Measurements from ENCODE around the gene KLF7.

KLF7 gene

DNA sequence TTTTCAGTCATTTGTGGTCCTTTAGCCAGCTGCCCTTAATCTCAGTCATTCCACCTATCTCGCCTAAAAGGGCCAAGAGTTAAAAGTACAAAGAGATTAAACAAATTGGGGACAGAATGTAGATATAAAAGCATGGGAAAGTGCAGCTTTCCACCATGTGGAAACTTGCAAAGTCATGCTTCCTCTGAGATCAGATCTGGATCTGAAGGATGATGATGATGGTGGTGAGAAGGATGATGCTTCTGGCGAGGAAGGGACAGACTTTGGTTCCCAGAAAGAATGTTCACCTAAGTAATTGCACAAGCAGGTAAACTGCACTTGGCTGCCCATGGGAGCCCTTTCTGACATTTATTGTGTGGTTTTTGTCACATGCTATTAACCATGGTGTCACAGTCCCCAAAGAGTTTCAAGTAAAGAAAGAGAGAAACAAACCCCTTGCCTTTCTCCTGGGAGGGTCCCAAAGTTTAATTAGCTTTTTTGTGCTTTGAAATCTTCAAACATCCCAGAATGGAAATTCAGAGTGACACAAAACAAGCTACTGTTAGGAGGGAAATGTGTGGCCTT, 34.7 kb downstream of the KLF7 start:
- Histone ChIP-seq H3K36me3 (replicated peaks; ENCODE audit: insufficient read depth, low read length) (no peaks in the 10 kb centered on the region), H3K9ac (ENCODE audit: low read length) (no peak overlapping the region), H3K4me2 (ENCODE audit: low read depth, low read length) (no peak overlapping the region), H4K20me1 (ENCODE audit: insufficient read depth, low read length) (no peaks in the 10 kb centered on the region), H3K9me2 (replicated peaks; ENCODE audit: insufficient read depth, low read length) (no peaks in the 10 kb centered on the region), H2AFZ (ENCODE audit: low read length) (no peak overlapping the region), H3K79me2 (ENCODE audit: low read length) (peaks cover 18% of the 10 kb centered on the region; the same call in 1 of the 2 replicates), H3F3A (ENCODE audit: insufficient read depth, low read length) (0 out of 2 replicates have a peak, but pooled peaks cover 3% of the 10 kb centered on the region), H3K4me1 (ENCODE audit: low read length) (peaks cover 51% of the 10 kb centered on the region), H3K9me3 (replicated peaks; ENCODE audit: insufficient read depth, low read length) (no peaks in the 10 kb centered on the region), H3K27ac (ENCODE audit: low read length) (no peak overlapping the region), H3K4me3 (ENCODE audit: low read length) (no peak overlapping the region), H3K27me3 (replicated peaks; ENCODE audit: insufficient read depth, low read length) (no peaks in the 10 kb centered on the region)
- DNase-seq = no peak
- TF ChIP-seq EZH2 (optimal IDR thresholded peaks at IDR 0.05; ENCODE audit: low read depth, low read length) (no peak), EZH2phosphoT487 (IDR thresholded peaks at IDR 0.05; ENCODE audit: low read length) (no peak)
- TF ChIP-seq, protein P1, sequence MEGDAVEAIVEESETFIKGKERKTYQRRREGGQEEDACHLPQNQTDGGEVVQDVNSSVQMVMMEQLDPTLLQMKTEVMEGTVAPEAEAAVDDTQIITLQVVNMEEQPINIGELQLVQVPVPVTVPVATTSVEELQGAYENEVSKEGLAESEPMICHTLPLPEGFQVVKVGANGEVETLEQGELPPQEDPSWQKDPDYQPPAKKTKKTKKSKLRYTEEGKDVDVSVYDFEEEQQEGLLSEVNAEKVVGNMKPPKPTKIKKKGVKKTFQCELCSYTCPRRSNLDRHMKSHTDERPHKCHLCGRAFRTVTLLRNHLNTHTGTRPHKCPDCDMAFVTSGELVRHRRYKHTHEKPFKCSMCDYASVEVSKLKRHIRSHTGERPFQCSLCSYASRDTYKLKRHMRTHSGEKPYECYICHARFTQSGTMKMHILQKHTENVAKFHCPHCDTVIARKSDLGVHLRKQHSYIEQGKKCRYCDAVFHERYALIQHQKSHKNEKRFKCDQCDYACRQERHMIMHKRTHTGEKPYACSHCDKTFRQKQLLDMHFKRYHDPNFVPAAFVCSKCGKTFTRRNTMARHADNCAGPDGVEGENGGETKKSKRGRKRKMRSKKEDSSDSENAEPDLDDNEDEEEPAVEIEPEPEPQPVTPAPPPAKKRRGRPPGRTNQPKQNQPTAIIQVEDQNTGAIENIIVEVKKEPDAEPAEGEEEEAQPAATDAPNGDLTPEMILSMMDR (IDR thresholded peaks at IDR 0.05; ENCODE audit: low read length) = no peak

DNA sequence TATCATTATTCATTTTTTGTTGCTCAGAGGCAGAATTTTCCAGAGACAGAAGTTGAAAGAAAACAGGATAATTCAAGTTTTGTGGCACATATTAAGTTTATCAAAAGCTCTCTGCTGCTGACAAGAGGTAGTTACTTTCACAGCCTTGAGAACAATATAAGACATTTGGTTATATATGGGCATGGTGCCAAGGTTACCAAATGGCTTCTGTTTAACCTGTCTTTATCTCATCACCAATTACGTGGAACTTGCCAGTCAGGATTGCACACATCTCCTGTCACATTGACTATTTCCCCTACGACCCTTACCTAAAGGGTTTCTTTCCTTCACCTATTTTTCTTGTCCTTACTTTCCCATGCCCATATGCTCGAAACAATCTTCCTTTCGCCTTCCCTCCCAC, 35.9 kb downstream of the KLF7 start:
- Histone ChIP-seq H3K9me2 (replicated peaks; ENCODE audit: insufficient read depth, low read length) (no peaks in the 10 kb centered on the region), H3K36me3 (replicated peaks; ENCODE audit: insufficient read depth, low read length) (no peaks in the 10 kb centered on the region), H3K4me3 (ENCODE audit: low read length) (no peak overlapping the region), H3K9me3 (replicated peaks; ENCODE audit: insufficient read depth, low read length) (no peaks in the 10 kb centered on the region), H3F3A (ENCODE audit: insufficient read depth, low read length) (no peaks in the 10 kb centered on the region), H3K27ac (ENCODE audit: low read length) (no peak overlapping the region), H3K4me1 (ENCODE audit: low read length) (peaks cover 39% of the 10 kb centered on the region), H3K27me3 (replicated peaks; ENCODE audit: insufficient read depth, low read length) (no peaks in the 10 kb centered on the region), H3K79me2 (ENCODE audit: low read length) (peaks cover 18% of the 10 kb centered on the region; the same call in 1 of the 2 replicates), H3K9ac (ENCODE audit: low read length) (no peak overlapping the region), H3K4me2 (ENCODE audit: low read depth, low read length) (no peak overlapping the region), H4K20me1 (ENCODE audit: insufficient read depth, low read length) (no peaks in the 10 kb centered on the region), H2AFZ (ENCODE audit: low read length) (no peak overlapping the region)
- TF ChIP-seq EZH2phosphoT487 (IDR thresholded peaks at IDR 0.05; ENCODE audit: low read length) = no peak
- TF ChIP-seq, protein P1 (IDR thresholded peaks at IDR 0.05; ENCODE audit: low read length) = no peak
- TF ChIP-seq EZH2 (optimal IDR thresholded peaks at IDR 0.05; ENCODE audit: low read depth, low read length) = no peak
- DNase-seq = no peak

DNA sequence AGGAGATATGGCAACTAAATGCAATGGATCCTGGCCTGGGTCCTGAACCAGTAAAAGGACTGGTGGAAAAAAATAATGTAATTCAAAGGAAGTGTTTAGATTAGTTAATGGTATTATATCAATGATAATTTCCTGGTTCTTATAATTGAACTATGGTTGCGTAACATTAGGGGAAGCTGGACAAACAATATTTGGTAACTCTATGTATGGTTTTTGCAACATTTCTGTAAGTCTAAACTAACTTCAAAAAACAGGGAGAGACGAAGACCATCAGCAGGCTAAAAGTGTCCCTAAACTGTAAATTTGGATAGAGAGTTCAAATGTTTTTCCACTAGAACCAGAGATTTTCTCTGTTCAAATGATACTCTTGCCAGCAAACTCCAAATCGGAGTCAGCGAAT, 36.9 kb downstream of the KLF7 start:
- Histone ChIP-seq H3K79me2 (ENCODE audit: low read length) (peaks cover 13% of the 10 kb centered on the region; the same call in 1 of the 2 replicates), H3K4me1 (ENCODE audit: low read length) (peaks cover 29% of the 10 kb centered on the region), H3K27me3 (replicated peaks; ENCODE audit: insufficient read depth, low read length) (no peaks in the 10 kb centered on the region), H3K9me2 (replicated peaks; ENCODE audit: insufficient read depth, low read length) (no peaks in the 10 kb centered on the region), H4K20me1 (ENCODE audit: insufficient read depth, low read length) (no peaks in the 10 kb centered on the region), H3K4me3 (ENCODE audit: low read length) (no peak overlapping the region), H3F3A (ENCODE audit: insufficient read depth, low read length) (no peaks in the 10 kb centered on the region), H2AFZ (ENCODE audit: low read length) (no peak overlapping the region), H3K9ac (ENCODE audit: low read length) (no peak overlapping the region), H3K36me3 (replicated peaks; ENCODE audit: insufficient read depth, low read length) (no peaks in the 10 kb centered on the region), H3K27ac (ENCODE audit: low read length) (no peak overlapping the region), H3K4me2 (ENCODE audit: low read depth, low read length) (no peak overlapping the region), H3K9me3 (replicated peaks; ENCODE audit: insufficient read depth, low read length) (no peaks in the 10 kb centered on the region)
- TF ChIP-seq, protein P1 (IDR thresholded peaks at IDR 0.05; ENCODE audit: low read length) = no peak
- TF ChIP-seq EZH2 (optimal IDR thresholded peaks at IDR 0.05; ENCODE audit: low read depth, low read length) = no peak
- TF ChIP-seq EZH2phosphoT487 (IDR thresholded peaks at IDR 0.05; ENCODE audit: low read length) = no peak
- DNase-seq = no peak

All from MM.1S (cell line).